ENCODE measurements around the gene TMEM89.

The TMEM89 gene

GRCh38 chr3:48663489-48664312 lies 42.1 kb upstream of the TMEM89 start (continued):
- TF ChIP-seq PRDM4 (tag by site-specific recombination; IDR thresholded peaks at IDR 0.05) = 0 out of 2 replicates have a peak, but pooled peaks have one; percentile 8
- TF ChIP-seq ZNF791 (tag by site-specific recombination; IDR thresholded peaks at IDR 0.05) = no peak
- TF ChIP-seq ZNF266 (tag by site-specific recombination; IDR thresholded peaks at IDR 0.05; ENCODE audit: low read depth) = no peak
- peak; percentile 97 for TF ChIP-seq SCRT1 (tag by site-specific recombination; IDR thresholded peaks at IDR 0.05; ENCODE audit: borderline replicate concordance)
- TF ChIP-seq ZNF707 (tag by site-specific recombination; IDR thresholded peaks at IDR 0.05) = no peak
- TF ChIP-seq MZF1 (tag by site-specific recombination; IDR thresholded peaks at IDR 0.05; ENCODE audit: borderline replicate concordance) = no peak
- no peak for TF ChIP-seq ZNF302 (tag by site-specific recombination; IDR thresholded peaks at IDR 0.05; ENCODE audit: low read depth)
- TF ChIP-seq HOXD13 (CRISPR knock-in tag; IDR thresholded peaks at IDR 0.05; ENCODE audit: borderline replicate concordance) = no peak
- peak; percentile 96 for TF ChIP-seq ZEB2 (tag by site-specific recombination; IDR thresholded peaks at IDR 0.05)
- TF ChIP-seq WT1 (tag by site-specific recombination; IDR thresholded peaks at IDR 0.05) = peak; percentile 73
- TF ChIP-seq KLF8 (tag by site-specific recombination; IDR thresholded peaks at IDR 0.05) = peak; percentile 57
- TF ChIP-seq PRDM10 (tag by site-specific recombination; IDR thresholded peaks at IDR 0.05) = peak; percentile 98
- TF ChIP-seq IKZF3 (tag by site-specific recombination; IDR thresholded peaks at IDR 0.05) = peak; percentile 90
- TF ChIP-seq GLIS2 (tag by site-specific recombination; IDR thresholded peaks at IDR 0.05) = peak; percentile 99
- 0 out of 2 replicates have a peak, but pooled peaks have one; percentile 11 for TF ChIP-seq ZNF660 (tag by site-specific recombination; IDR thresholded peaks at IDR 0.05)
- TF ChIP-seq ZBTB17 (tag by site-specific recombination; IDR thresholded peaks at IDR 0.05) = peak; percentile 91
- 0 out of 2 replicates have a peak, but pooled peaks have one; percentile 23 for TF ChIP-seq ZNF324 (tag by site-specific recombination; IDR thresholded peaks at IDR 0.05)
- 0 out of 2 replicates have a peak, but pooled peaks have one; percentile 37 for TF ChIP-seq ZNF561 (tag by site-specific recombination; IDR thresholded peaks at IDR 0.05; ENCODE audit: borderline replicate concordance)
- no peak for TF ChIP-seq ZNF248 (tag by site-specific recombination; IDR thresholded peaks at IDR 0.05)
- TF ChIP-seq ZNF677 (tag by site-specific recombination; IDR thresholded peaks at IDR 0.05) = no peak
- TF ChIP-seq ZNF488 (tag by site-specific recombination; IDR thresholded peaks at IDR 0.05) = no peak
- peak; percentile 53 for TF ChIP-seq KLF16 (tag by site-specific recombination; IDR thresholded peaks at IDR 0.05)
- peak; percentile 93 for TF ChIP-seq GLIS1 (tag by site-specific recombination; IDR thresholded peaks at IDR 0.05)
- 0 out of 2 replicates have a peak, but pooled peaks have one; percentile 1 for TF ChIP-seq ZNF600 (tag by site-specific recombination; IDR thresholded peaks at IDR 0.05)
- TF ChIP-seq ZNF114 (tag by site-specific recombination; IDR thresholded peaks at IDR 0.05) = no peak
- no peak for TF ChIP-seq ZNF354C (tag by site-specific recombination; IDR thresholded peaks at IDR 0.05; ENCODE audit: borderline replicate concordance, low read depth)
- TF ChIP-seq ZBTB8A (tag by site-specific recombination; IDR thresholded peaks at IDR 0.05) = peak; percentile 28; the same call in 1 of the 2 replicates
- peak; percentile 31; the same call in 1 of the 2 replicates for TF ChIP-seq ZNF423 (tag by site-specific recombination; IDR thresholded peaks at IDR 0.05)
- TF ChIP-seq ZBTB21 (tag by site-specific recombination; IDR thresholded peaks at IDR 0.05) = peak; percentile 74; the same call in 1 of the 2 replicates
- TF ChIP-seq ZNF24 (tag by site-specific recombination; IDR thresholded peaks at IDR 0.05) = peak; percentile 18; the same call in 1 of the 2 replicates
- TF ChIP-seq OVOL3 (tag by site-specific recombination; IDR thresholded peaks at IDR 0.05) = no peak
- peak; percentile 97 for TF ChIP-seq BCL11A (tag by site-specific recombination; IDR thresholded peaks at IDR 0.05; ENCODE audit: low read depth)
- peak; percentile 30; the same call in 1 of the 2 replicates for TF ChIP-seq ZNF76 (tag by site-specific recombination; IDR thresholded peaks at IDR 0.05; ENCODE audit: borderline replicate concordance, low read depth)

Measured in HEK293 (cell line).